ENCODE results near the gene KAT2B. TPM values are rescaled to one million over a fixed set of nuclear protein-coding genes. Genes with fewer than 3 reads are reported as not detected.

Gene KAT2B
- total and polyA plus RNA-seq, 2 of the 8 experiments (the other 6 are each of a cell fraction or from before 2014, with no cell fraction given), result 0.24 to 0.91 TPM

DNA sequence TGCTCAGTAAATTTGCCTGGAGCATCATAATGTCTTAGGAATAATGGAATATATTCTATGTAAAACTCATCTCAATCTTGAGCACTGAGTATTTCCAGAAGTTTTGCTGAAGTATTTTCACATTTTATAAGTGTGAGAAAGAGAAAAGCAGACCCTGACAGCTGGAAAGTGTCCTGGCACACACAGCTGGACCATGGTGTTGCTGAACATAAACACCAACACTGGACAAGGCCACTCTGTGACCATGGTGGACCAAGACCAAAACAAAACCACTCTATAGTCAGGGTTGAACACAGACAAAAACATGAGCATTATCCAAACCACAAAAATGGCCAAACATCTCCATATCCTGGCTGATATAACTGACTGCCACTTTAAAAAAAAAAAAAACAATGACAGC lies 160.9 kb downstream of the KAT2B start:
- Histone ChIP-seq H3K4me1 (replicated peaks in 1 of 4; ENCODE audit: control insufficient read depth in 3 of 4, insufficient read depth in 4 of 4, low read length in 3 of 4) (no peaks in the 10 kb centered on the region), H3K56ac (replicated peaks; ENCODE audit: insufficient read length, low read depth, low read length) (no peak overlapping the region), H3K79me2 (ENCODE audit: control insufficient read depth in 1 of 2, insufficient read depth in 2 of 2, low read length in 2 of 2) (no peaks in the 10 kb centered on the region), H3K4me3 (ENCODE audit: extremely low read depth in 1 of 4, insufficient read depth in 2 of 4, low read depth in 3 of 4, low read length in 4 of 4) (no peak overlapping the region), H3K27ac (ENCODE audit: low read depth, low read length) (no peak overlapping the region), H3K27me3 (replicated peaks in 1 of 4; ENCODE audit: control insufficient read depth in 3 of 4, extremely low read depth in 1 of 4, insufficient read depth in 3 of 4, low read length in 3 of 4) (no peaks in the 10 kb centered on the region), H2BK15ac (ENCODE audit: low read length) (no peak overlapping the region), H3K18ac (ENCODE audit: extremely low read depth, low read length) (no peak overlapping the region), H4K20me1 (replicated peaks in 1 of 2; ENCODE audit: control insufficient read depth in 1 of 2, insufficient read depth in 2 of 2, low read length in 2 of 2) (no peaks in the 10 kb centered on the region), H2BK120ac (replicated peaks; ENCODE audit: low read depth, low read length) (no peak overlapping the region), H3K36me3 (ENCODE audit: control insufficient read depth in 2 of 4, insufficient read depth in 4 of 4, low read length in 3 of 4) (no peaks in the 10 kb centered on the region), H2AFZ (ENCODE audit: low read length) (no peak overlapping the region), H2BK5ac (ENCODE audit: low read depth, low read length) (no peak overlapping the region), H3K4ac (replicated peaks; ENCODE audit: insufficient read length, low read depth, low read length) (no peak overlapping the region), H4K91ac (replicated peaks; ENCODE audit: insufficient read length, low read length) (no peak overlapping the region), H3K79me1 (ENCODE audit: low read depth, low read length) (no peaks in the 10 kb centered on the region), H4K8ac (ENCODE audit: extremely low read depth, insufficient read depth, low read length) (no peak overlapping the region), H3K23ac (ENCODE audit: insufficient read length) (no peak overlapping the region), H3K9me3 (ENCODE audit: insufficient read depth in 2 of 2, low read depth in 1 of 2, low read length in 1 of 2) (no peaks in the 10 kb centered on the region), H3K4me2 (ENCODE audit: insufficient read depth in 1 of 2, low read depth in 2 of 2, low read length in 2 of 2) (no peak overlapping the region), H3K23me2 (ENCODE audit: low read depth, low read length) (no peaks in the 10 kb centered on the region; the same call in 1 of the 2 replicates), H4K5ac (ENCODE audit: insufficient read length, low read depth, low read length) (no peak overlapping the region), H3K9ac (replicated peaks in 1 of 4; ENCODE audit: extremely low read depth in 1 of 4, low read depth in 3 of 4, low read length in 3 of 4) (no peak overlapping the region), H2BK20ac (ENCODE audit: low read length) (no peak overlapping the region), H2BK12ac (ENCODE audit: low read depth, low read length) (no peak overlapping the region), H3K14ac (ENCODE audit: insufficient read length) (no peak overlapping the region), H2AK5ac (ENCODE audit: low read depth, low read length) (no peak overlapping the region)
- DNase-seq (ENCODE audit: low read depth in 1 of 2, low spot score in 2 of 2), result no peak
- TF ChIP-seq NRF1 (IDR thresholded peaks at IDR 0.05; ENCODE audit: low read depth, low read length) (no peak), SP4 (IDR thresholded peaks at IDR 0.05; ENCODE audit: low read length) (no peak), TAF7 (optimal IDR thresholded peaks at IDR 0.05; ENCODE audit: borderline replicate concordance, low read depth, low read length) (no peak), MAFK (IDR thresholded peaks at IDR 0.05; ENCODE audit: low read depth, low read length) (no peak), RFX5 (IDR thresholded peaks at IDR 0.05; ENCODE audit: borderline replicate concordance, low read depth, low read length) (no peak)
- FAIRE-seq, result no peak
- POLR2A ChIA-PET (ENCODE audit: partially characterized antibody), result no interaction called here
- CTCF ChIA-PET (ENCODE audit: partially characterized antibody), result no interaction called here

Small RNAs within 50 kb of the gene (microRNA-seq; reads per million reads assigned to microRNA genes)
- 0 reads per million in 2 experiments for gene MIR3135A (ENCODE audit: borderline microRNAs expressed in 2 of 2, borderline number of aligned reads in 2 of 2, borderline replicate concordance in 1 of 2)

Small RNAs within 50 kb of the gene (small RNA-seq; reads per million reads assigned to genes)
- gene MIR3135A (ENCODE audit: insufficient read depth) (not detected), gene RNU4-85P (ENCODE audit: insufficient read depth) (not detected), gene RPL39P18 (ENCODE audit: insufficient read depth) (not detected)

Other genes starting within 250 kb of the KAT2B start
- 0.98 and 1.3 TPM in 2 replicates for gene EFHB, start 106.2 kb upstream of the KAT2B start, total RNA-seq (2021; fragmentation: NEBNext Ultra II Directional; extraction: Animal tissue kit (Norgen Biotek cat#: 25700))
- 0.12 and 0.20 TPM in 2 replicates for gene EFHB, start 106.2 kb upstream of the KAT2B start, polyA plus RNA-seq (2011; rRNA removed)
- 77.7 and 86.6 TPM in 2 replicates for gene RAB5A, start 93.3 kb upstream of the KAT2B start, total RNA-seq (2021; fragmentation: NEBNext Ultra II Directional; extraction: Animal tissue kit (Norgen Biotek cat#: 25700))
- 16.8 and 22.4 TPM in 2 replicates for gene RAB5A, start 93.3 kb upstream of the KAT2B start, polyA plus RNA-seq (2011; rRNA removed)
- not detected in 2 replicates for gene PP2D1, start 28.2 kb upstream of the KAT2B start, total RNA-seq (2021; fragmentation: NEBNext Ultra II Directional; extraction: Animal tissue kit (Norgen Biotek cat#: 25700))
- gene PP2D1, start 28.2 kb upstream of the KAT2B start, polyA plus RNA-seq (2011; rRNA removed), result not detected in 2 replicates
- 34.6 and 36.4 TPM in 2 replicates for gene SGO1, start 145.8 kb downstream of the KAT2B start, total RNA-seq (2021; fragmentation: NEBNext Ultra II Directional; extraction: Animal tissue kit (Norgen Biotek cat#: 25700))
- 5.7 and 6.9 TPM in 2 replicates for gene SGO1, start 145.8 kb downstream of the KAT2B start, polyA plus RNA-seq (2011; rRNA removed)